ENCODE results near the gene PLCD4.

PLCD4 gene

GRCh38 chr2:218607436-218608115 is at the start of gene PLCD4:
Gene PLCD4 (plus strand): TSS chr2:218607899. CDS start chr2:218615740, 7,841 bp downstream.
- H3K4me1 ChIP-seq (ENCODE audit: insufficient read depth, low read length, poor library complexity, severe bottlenecking), result no peaks in the 10 kb centered on the region
- H2AFZ ChIP-seq (ENCODE audit: low read length), result no peak within 1 kb of the TSS
- no peak within 1 kb of the TSS for H3K4me3 ChIP-seq (ENCODE audit: low read length, poor library complexity, severe bottlenecking)
- H3K9me2 ChIP-seq (replicated peaks; ENCODE audit: low read depth, low read length), result no peaks in the 10 kb centered on the region
- H3K36me3 ChIP-seq (ENCODE audit: insufficient read depth, low read length), result no peaks in the 10 kb centered on the region
- H3K4me2 ChIP-seq (ENCODE audit: low read depth, low read length, poor library complexity, severe bottlenecking), result no peak within 1 kb of the TSS
- no peaks in the 10 kb centered on the region for H3K27me3 ChIP-seq (ENCODE audit: insufficient read depth, low read length, poor library complexity, severe bottlenecking)
- H4K20me1 ChIP-seq (ENCODE audit: insufficient read depth, low read length, poor library complexity, severe bottlenecking), result no peaks in the 10 kb centered on the region
- H3K9me3 ChIP-seq (ENCODE audit: insufficient read depth, low read depth, low read length), result no peaks in the 10 kb centered on the region
- no peaks in the 10 kb centered on the region for H3F3A ChIP-seq (ENCODE audit: low read depth)
- H3K79me2 ChIP-seq (ENCODE audit: insufficient read depth, low read length), result no peaks in the 10 kb centered on the region
- H3K9ac ChIP-seq (ENCODE audit: low read depth, low read length, poor library complexity, severe bottlenecking), result no peak within 1 kb of the TSS
- TF ChIP-seq, protein P1, sequence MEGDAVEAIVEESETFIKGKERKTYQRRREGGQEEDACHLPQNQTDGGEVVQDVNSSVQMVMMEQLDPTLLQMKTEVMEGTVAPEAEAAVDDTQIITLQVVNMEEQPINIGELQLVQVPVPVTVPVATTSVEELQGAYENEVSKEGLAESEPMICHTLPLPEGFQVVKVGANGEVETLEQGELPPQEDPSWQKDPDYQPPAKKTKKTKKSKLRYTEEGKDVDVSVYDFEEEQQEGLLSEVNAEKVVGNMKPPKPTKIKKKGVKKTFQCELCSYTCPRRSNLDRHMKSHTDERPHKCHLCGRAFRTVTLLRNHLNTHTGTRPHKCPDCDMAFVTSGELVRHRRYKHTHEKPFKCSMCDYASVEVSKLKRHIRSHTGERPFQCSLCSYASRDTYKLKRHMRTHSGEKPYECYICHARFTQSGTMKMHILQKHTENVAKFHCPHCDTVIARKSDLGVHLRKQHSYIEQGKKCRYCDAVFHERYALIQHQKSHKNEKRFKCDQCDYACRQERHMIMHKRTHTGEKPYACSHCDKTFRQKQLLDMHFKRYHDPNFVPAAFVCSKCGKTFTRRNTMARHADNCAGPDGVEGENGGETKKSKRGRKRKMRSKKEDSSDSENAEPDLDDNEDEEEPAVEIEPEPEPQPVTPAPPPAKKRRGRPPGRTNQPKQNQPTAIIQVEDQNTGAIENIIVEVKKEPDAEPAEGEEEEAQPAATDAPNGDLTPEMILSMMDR (conservative IDR thresholded peaks at IDR 0.05; ENCODE audit: low read length), result no peak
- TF ChIP-seq EZH2phosphoT487 (IDR thresholded peaks at IDR 0.05; ENCODE audit: borderline replicate concordance), result no peak

GRCh38 chr2:218557941-218558340 is 49.8 kb upstream of the PLCD4 start:
- Histone ChIP-seq H3K4me3 (ENCODE audit: low read length, poor library complexity, severe bottlenecking) (no peak overlapping the region), H3K27me3 (ENCODE audit: insufficient read depth, low read length, poor library complexity, severe bottlenecking) (no peaks in the 10 kb centered on the region), H2AFZ (ENCODE audit: low read length) (no peak overlapping the region), H3F3A (ENCODE audit: low read depth) (no peaks in the 10 kb centered on the region), H3K9me2 (replicated peaks; ENCODE audit: low read depth, low read length) (no peaks in the 10 kb centered on the region), H4K20me1 (ENCODE audit: insufficient read depth, low read length, poor library complexity, severe bottlenecking) (peaks cover 19% of the 10 kb centered on the region), H3K4me1 (ENCODE audit: insufficient read depth, low read length, poor library complexity, severe bottlenecking) (peaks cover 22% of the 10 kb centered on the region), H3K9me3 (ENCODE audit: insufficient read depth, low read depth, low read length) (no peaks in the 10 kb centered on the region), H3K79me2 (ENCODE audit: insufficient read depth, low read length) (peaks cover 26% of the 10 kb centered on the region), H3K36me3 (ENCODE audit: insufficient read depth, low read length) (peaks cover 33% of the 10 kb centered on the region), H3K9ac (ENCODE audit: low read depth, low read length, poor library complexity, severe bottlenecking) (no peak overlapping the region), H3K4me2 (ENCODE audit: low read depth, low read length, poor library complexity, severe bottlenecking) (no peak overlapping the region)
- TF ChIP-seq, protein P1 (conservative IDR thresholded peaks at IDR 0.05; ENCODE audit: low read length), result no peak
- no peak for TF ChIP-seq EZH2phosphoT487 (IDR thresholded peaks at IDR 0.05; ENCODE audit: borderline replicate concordance)

GRCh38 chr2:218558986-218559385 is 48.7 kb upstream of the PLCD4 start:
- H3K4me2 ChIP-seq (ENCODE audit: low read depth, low read length, poor library complexity, severe bottlenecking), result no peak overlapping the region
- peak overlapping the region; percentile 7 for H3K9ac ChIP-seq (ENCODE audit: low read depth, low read length, poor library complexity, severe bottlenecking)
- no peaks in the 10 kb centered on the region for H3K27me3 ChIP-seq (ENCODE audit: insufficient read depth, low read length, poor library complexity, severe bottlenecking)
- no peaks in the 10 kb centered on the region for H3K9me3 ChIP-seq (ENCODE audit: insufficient read depth, low read depth, low read length)
- peaks cover 26% of the 10 kb centered on the region for H3K4me1 ChIP-seq (ENCODE audit: insufficient read depth, low read length, poor library complexity, severe bottlenecking)
- no peaks in the 10 kb centered on the region for H3K9me2 ChIP-seq (replicated peaks; ENCODE audit: low read depth, low read length)
- peaks cover 26% of the 10 kb centered on the region; the same call in 1 of the 2 replicates for H3K36me3 ChIP-seq (ENCODE audit: insufficient read depth, low read length)
- no peak overlapping the region for H2AFZ ChIP-seq (ENCODE audit: low read length)
- H4K20me1 ChIP-seq (ENCODE audit: insufficient read depth, low read length, poor library complexity, severe bottlenecking), result peaks cover 29% of the 10 kb centered on the region
- H3F3A ChIP-seq (ENCODE audit: low read depth), result no peaks in the 10 kb centered on the region
- peaks cover 37% of the 10 kb centered on the region for H3K79me2 ChIP-seq (ENCODE audit: insufficient read depth, low read length)
- no peak overlapping the region for H3K4me3 ChIP-seq (ENCODE audit: low read length, poor library complexity, severe bottlenecking)
- TF ChIP-seq, protein P1 (conservative IDR thresholded peaks at IDR 0.05; ENCODE audit: low read length), result no peak
- no peak for TF ChIP-seq EZH2phosphoT487 (IDR thresholded peaks at IDR 0.05; ENCODE audit: borderline replicate concordance)
